K562 (cell line): ENCODE results near the gene ANKLE1. TPM values are rescaled to one million over a fixed set of nuclear protein-coding genes. Genes with fewer than 3 reads are reported as not detected.

ENCODE experiments used
- CCNT2 ChIP-seq: IDR thresholded peaks from 2 replicates; pipeline ENCODE4 v1.6.1; 2011; ENCODE audit warnings: borderline replicate concordance, low read depth, mild to moderate bottlenecking, moderate library complexity, mixed read lengths, low read length; ENCODE audit not compliant: insufficient read length; ENCODE audit errors: extremely low read depth
- KHSRP ChIP-seq: fragments of 450-650 bp; IDR thresholded peaks from 2 replicates; pipeline ENCODE4 v1.6.1; 2017
- KLF6 ChIP-seq: fragments of 250-450 bp; sonication (Bioruptor Pico); IDR thresholded peaks from 2 replicates; pipeline ENCODE4 v1.4.0; 2020; ENCODE audit warnings: mild to moderate bottlenecking, moderate library complexity, borderline replicate concordance
- POLR3G ChIP-seq: IDR thresholded peaks from 2 replicates; pipeline ENCODE4 v1.6.1; 2011; ENCODE audit not compliant: insufficient read length, insufficient replicate concordance; ENCODE audit errors: extremely low read depth
- SMARCB1 ChIP-seq: IDR thresholded peaks from 2 replicates; pipeline ENCODE4 v1.6.1; 2011; ENCODE audit warnings: improper control_type of control experiment, low read depth; ENCODE audit not compliant: insufficient read length
- TEAD4 ChIP-seq, 2 experiments: sonication (generic) in 1 of 2; formaldehyde crosslinking in 1 of 2; IDR thresholded peaks; 2 replicates each; pipeline versions ENCODE4 v1.6.1 to v1.8.0; 2012 to 2022; ENCODE audit warnings: borderline replicate concordance in 1 of 2, inconsistent platforms in 1 of 2, low read length in 1 of 2, mild to moderate bottlenecking in 1 of 2, missing genetic modification reagents in 1 of 2
- TRIM28 ChIP-seq: fragments of 450-650 bp; IDR thresholded peaks from 2 replicates; pipeline ENCODE4 v1.6.1; 2017
- ZNF696 ChIP-seq: fragments of 250-450 bp; sonication (Bioruptor Pico); conservative IDR thresholded peaks from 2 replicates; pipeline ENCODE4 v1.4.0; 2020; ENCODE audit warnings: mild to moderate bottlenecking, moderate library complexity
- ZNF707 ChIP-seq: fragments of 250-450 bp; sonication (Bioruptor Pico); conservative IDR thresholded peaks from 2 replicates; pipeline ENCODE4 v1.8.0; 2022; ENCODE audit warnings: inconsistent platforms, mild to moderate bottlenecking, moderate library complexity
- polyA plus RNA-seq, 8 experiments: library from polyadenylated mRNA; depleted of rRNA in 4 of 8; stranded (reverse) in 5 of 8; unstranded in 3 of 8; fragments of >200 nt; fragmentation: Nextera tagmentation in 2 of 8; fragmentation: Illumina TruSeq in 1 of 8; extraction: Ambion mirVana in 2 of 8; extraction: Trizol in 1 of 8; gene quantifications; 2 replicates each; pipeline versions ENCODE4 v1.2.1 to v1.2.3, GENCODE V29; 2011 to 2014; ENCODE audit warnings: inconsistent platforms in 1 of 8, missing spikeins in 1 of 8
- total RNA-seq, 7 experiments: library from RNA; depleted of rRNA in 6 of 7; stranded (reverse); fragments of >200 nt in 6 of 7; fragmentation: Illumina TruSeq in 2 of 7; extraction: Trizol in 2 of 7; gene quantifications; 2 replicates each; pipeline versions ENCODE4 v1.2.1 to v1.2.3, GENCODE V29; 2011 to 2021; ENCODE audit warnings: low replicate concordance in 1 of 7
- TF ChIP-seq, protein P1 (sequence below), 2 experiments: fragments of 200-800 bp in 1 of 2; sonication (Bioruptor generic) in 1 of 2; sonication (generic) in 1 of 2; formaldehyde crosslinking in 1 of 2; IDR thresholded peaks in 1 of 2; conservative IDR thresholded peaks in 1 of 2; 2 replicates each; pipeline versions ENCODE4 v1.5.0 to v1.6.1; 2016 to 2020; ENCODE audit warnings: missing compliant biosample characterization in 1 of 2, missing genetic modification characterization in 1 of 2, missing genetic modification reagents in 1 of 2
- TF ChIP-seq, protein P2 (sequence below): fragments of 250-450 bp; sonication (Bioruptor Pico); IDR thresholded peaks from 2 replicates; pipeline ENCODE4 v1.5.0; 2021; ENCODE audit warnings: mild to moderate bottlenecking, moderate library complexity
- TF ChIP-seq, protein P3 (sequence below): sonication (generic); formaldehyde crosslinking; IDR thresholded peaks from 2 replicates; pipeline ENCODE4 v1.8.0; 2023; ENCODE audit warnings: mild to moderate bottlenecking, missing genetic modification reagents
- TF ChIP-seq, protein P4 (sequence below), 2 experiments: IDR thresholded peaks in 1 of 2; conservative IDR thresholded peaks in 1 of 2; 2 replicates each; pipeline ENCODE4 v1.6.1; 2016; ENCODE audit warnings: low read depth in 2 of 2, mild to moderate bottlenecking in 1 of 2, missing compliant biosample characterization in 1 of 2, missing genetic modification characterization in 1 of 2, moderate library complexity in 1 of 2
- TF ChIP-seq, protein P5 (sequence below): fragments of 250-450 bp; sonication (Bioruptor Pico); IDR thresholded peaks from 2 replicates; pipeline ENCODE4 v1.5.0; 2020; ENCODE audit warnings: mild to moderate bottlenecking

ANKLE1 gene
- total and polyA plus RNA-seq, 9 of the 15 experiments (the other 6 are each of a cell fraction or from before 2014, with no cell fraction given) = 0.63 to 9.2 (median 2.9) TPM

DNA sequence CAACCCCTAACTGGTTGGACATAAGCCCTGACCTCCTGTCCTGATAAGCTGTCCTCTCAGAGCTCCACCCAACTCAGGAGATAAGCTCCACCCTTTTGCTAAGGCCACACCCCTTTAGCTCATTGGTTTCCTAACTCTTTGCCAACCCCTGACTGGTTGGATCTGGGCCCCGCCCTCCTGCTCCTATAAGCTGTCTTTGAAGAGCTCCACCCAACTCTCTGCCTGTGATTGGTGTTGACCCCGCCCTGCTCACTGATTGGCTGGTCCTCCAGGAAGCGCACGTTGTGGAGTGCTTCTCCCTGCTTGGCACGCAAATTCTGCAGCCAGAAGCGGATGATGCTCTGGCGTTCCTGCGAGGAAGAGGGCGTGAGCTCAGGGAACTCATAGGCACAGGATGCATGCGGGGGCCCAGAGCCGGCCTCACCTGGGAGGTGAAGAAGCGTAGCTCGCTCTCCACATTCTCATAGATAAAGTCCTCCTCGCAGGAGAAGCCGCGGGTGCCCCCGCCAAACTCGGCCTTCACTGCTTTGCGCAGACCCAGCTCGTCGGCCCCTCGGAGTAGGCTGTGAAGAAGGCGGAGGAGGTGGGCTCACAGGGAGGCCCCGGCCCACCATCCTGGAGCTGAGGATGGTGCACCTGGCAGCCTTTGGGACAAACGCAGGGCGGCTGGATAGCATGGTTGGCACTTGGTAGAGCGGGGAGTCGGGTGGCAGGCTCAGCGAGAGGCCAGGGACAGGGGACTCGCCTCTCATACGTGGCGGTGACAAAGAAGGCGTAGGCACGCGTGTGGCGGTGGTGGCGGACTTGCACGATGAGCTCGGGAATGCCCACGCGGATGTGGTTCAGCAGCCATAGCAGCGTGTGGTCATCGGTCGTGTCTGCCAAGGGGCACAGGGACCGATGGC, 51.2 kb downstream of the ANKLE1 start (continued):
- TF ChIP-seq KLF6 (no peak), POLR3G (no peak), KHSRP (no peak), ZNF707 (CRISPR knock-in tag) (no peak), CCNT2 (no peak), ZNF696 (no peak), TEAD4 (IDR thresholded peaks at IDR 0.05; ENCODE audit: low read length) (0 out of 2 replicates have a peak, but pooled peaks have one; percentile 11), TEAD4 (CRISPR knock-in tag; IDR thresholded peaks at IDR 0.05; ENCODE audit: borderline replicate concordance) (no peak), SMARCB1 (no peak), TRIM28 (no peak)
- TF ChIP-seq, protein P1, sequence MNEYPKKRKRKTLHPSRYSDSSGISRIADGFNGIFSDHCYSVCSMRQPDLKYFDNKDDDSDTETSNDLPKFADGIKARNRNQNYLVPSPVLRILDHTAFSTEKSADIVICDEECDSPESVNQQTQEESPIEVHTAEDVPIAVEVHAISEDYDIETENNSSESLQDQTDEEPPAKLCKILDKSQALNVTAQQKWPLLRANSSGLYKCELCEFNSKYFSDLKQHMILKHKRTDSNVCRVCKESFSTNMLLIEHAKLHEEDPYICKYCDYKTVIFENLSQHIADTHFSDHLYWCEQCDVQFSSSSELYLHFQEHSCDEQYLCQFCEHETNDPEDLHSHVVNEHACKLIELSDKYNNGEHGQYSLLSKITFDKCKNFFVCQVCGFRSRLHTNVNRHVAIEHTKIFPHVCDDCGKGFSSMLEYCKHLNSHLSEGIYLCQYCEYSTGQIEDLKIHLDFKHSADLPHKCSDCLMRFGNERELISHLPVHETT (CRISPR knock-in tag; conservative IDR thresholded peaks at IDR 0.05 in 1 of 2, IDR thresholded peaks at IDR 0.05 in 1 of 2) = no peak
- TF ChIP-seq, protein P2, sequence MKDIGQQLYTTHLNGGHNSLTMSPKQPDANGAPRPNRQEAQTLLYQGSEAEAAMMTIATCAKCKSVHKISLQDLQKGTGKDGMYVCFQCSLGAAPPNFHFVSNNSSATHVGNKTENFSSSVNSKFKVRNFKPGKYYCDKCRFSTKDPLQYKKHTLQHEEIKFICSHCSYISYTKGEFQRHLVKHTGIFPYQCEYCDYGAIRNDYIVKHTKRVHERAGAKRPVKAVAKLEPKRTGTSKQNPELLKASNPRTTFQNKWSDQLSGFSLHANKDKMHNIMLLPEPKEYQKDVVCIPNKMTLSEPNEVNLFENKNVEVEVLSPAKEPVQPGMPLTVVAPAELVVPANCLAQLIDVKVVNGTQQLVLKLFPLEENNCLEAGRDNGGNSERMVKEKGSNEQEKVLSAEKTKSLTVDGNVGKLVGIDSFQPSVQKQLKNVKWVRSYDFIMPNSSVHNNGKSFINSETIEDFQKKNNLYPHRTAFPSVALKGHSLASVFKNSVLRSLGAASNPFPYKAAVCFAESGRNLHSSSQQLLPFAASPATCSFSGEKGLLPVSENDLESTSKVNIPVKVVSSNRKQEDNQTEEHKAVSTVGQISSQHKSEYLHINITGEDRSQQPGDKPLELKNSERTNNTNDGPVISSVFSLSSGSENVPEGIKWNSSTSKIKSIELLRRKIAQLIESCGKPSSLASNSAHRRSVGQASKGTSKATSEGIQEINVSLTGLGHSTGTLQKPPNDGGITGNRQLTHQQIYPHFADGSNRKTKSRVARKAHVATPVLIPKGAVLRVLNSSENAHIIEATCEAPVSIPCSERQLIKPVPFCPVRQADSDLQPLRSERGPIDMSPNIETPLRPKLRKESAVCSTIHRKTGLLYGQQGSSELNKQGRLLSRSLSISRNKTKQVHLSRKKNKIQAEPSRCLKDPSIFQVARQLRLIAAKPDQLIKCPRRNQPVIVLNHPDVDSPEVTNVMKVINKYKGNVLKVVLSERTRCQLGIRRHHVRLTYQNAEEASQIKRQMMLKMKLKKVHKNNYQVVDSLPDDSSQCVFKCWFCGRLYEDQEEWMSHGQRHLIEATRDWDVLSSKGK (CRISPR knock-in tag) = no peak
- TF ChIP-seq, protein P3, sequence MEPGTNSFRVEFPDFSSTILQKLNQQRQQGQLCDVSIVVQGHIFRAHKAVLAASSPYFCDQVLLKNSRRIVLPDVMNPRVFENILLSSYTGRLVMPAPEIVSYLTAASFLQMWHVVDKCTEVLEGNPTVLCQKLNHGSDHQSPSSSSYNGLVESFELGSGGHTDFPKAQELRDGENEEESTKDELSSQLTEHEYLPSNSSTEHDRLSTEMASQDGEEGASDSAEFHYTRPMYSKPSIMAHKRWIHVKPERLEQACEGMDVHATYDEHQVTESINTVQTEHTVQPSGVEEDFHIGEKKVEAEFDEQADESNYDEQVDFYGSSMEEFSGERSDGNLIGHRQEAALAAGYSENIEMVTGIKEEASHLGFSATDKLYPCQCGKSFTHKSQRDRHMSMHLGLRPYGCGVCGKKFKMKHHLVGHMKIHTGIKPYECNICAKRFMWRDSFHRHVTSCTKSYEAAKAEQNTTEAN (CRISPR knock-in tag) = no peak
- TF ChIP-seq, protein P4, sequence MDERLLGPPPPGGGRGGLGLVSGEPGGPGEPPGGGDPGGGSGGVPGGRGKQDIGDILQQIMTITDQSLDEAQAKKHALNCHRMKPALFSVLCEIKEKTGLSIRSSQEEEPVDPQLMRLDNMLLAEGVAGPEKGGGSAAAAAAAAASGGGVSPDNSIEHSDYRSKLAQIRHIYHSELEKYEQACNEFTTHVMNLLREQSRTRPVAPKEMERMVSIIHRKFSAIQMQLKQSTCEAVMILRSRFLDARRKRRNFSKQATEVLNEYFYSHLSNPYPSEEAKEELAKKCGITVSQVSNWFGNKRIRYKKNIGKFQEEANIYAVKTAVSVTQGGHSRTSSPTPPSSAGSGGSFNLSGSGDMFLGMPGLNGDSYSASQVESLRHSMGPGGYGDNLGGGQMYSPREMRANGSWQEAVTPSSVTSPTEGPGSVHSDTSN (CRISPR knock-in tag; IDR thresholded peaks at IDR 0.05; ENCODE audit: low read depth) = no peak
- TF ChIP-seq, protein P4 (tag; conservative IDR thresholded peaks at IDR 0.05; ENCODE audit: low read depth) = no peak
- TF ChIP-seq, protein P5, sequence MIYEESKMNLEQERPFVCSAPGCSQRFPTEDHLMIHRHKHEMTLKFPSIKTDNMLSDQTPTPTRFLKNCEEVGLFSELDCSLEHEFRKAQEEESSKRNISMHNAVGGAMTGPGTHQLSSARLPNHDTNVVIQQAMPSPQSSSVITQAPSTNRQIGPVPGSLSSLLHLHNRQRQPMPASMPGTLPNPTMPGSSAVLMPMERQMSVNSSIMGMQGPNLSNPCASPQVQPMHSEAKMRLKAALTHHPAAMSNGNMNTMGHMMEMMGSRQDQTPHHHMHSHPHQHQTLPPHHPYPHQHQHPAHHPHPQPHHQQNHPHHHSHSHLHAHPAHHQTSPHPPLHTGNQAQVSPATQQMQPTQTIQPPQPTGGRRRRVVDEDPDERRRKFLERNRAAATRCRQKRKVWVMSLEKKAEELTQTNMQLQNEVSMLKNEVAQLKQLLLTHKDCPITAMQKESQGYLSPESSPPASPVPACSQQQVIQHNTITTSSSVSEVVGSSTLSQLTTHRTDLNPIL (CRISPR knock-in tag) = no peak
